GM12873 (cell line): ENCODE measurements around the gene MFF.

Experiments used
- CTCF ChIP-seq: IDR thresholded peaks from 2 replicates; pipeline ENCODE4 v1.5.1; 2012; ENCODE audit warnings: low read depth, mild to moderate bottlenecking, moderate library complexity, low read length, control low read depth; ENCODE audit not compliant: insufficient read depth; ENCODE audit errors: missing control alignments

Gene MFF

DNA sequence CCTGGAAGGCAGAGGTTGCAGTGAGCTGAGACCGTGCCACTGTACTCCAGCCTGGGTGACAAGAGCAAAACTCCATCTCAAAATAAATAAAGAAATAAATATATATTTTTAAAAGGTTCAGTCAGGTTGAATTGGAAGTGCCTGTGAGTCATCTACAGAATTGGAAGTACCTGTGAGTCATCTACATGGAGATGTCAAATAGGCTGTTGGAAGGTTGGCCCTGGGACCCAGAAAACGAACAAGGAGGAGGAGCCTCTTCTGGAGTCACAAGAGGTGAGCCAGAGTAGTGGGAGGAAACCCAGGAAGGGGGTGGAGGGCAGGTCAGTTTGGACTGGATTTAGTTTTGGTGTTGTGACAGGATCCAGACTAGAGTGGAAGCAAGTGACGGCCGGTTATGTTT lies 77.9 kb downstream of the MFF start:
- TF ChIP-seq CTCF = no peak

- peak; percentile 29 for TF ChIP-seq CTCF
Observed at GRCh38 chr2:227404585-227405271, 79.7 kb downstream of the MFF start.

- TF ChIP-seq CTCF = peak; percentile 70
Observed at GRCh38 chr2:227406177-227407031, 81.4 kb downstream of the MFF start.
